Uterus (tissue), 4 donors: Measurements from ENCODE around the gene TPM1. TPM values are rescaled to one million over a fixed set of nuclear protein-coding genes. Genes with fewer than 3 reads are reported as not detected.

Source experiments
- DNase-seq, 2 donors: peaks; one replicate each; pipeline ENCODE4 v3.0.0-alpha.2; 2019 to 2020
- H3K27ac ChIP-seq, 2 donors: fragments of 200-600 bp; sonication (generic); 1 replicate in 1 of 2; 2 replicates in 1 of 2; pipeline ENCODE4 v1.5.1; 2016 to 2018
- H3K27me3 ChIP-seq, 2 donors: fragments of 200-600 bp; sonication (generic); one replicate each; pipeline ENCODE4 v1.5.1; 2018 to 2019; ENCODE audit warnings: control low read depth in 1 of 2
- H3K36me3 ChIP-seq, 2 donors: fragments of 200-600 bp; sonication (generic); one replicate each; pipeline ENCODE4 v1.5.1; 2019; ENCODE audit warnings: control low read depth in 1 of 2
- H3K4me1 ChIP-seq, 2 donors: fragments of 200-600 bp; sonication (generic); one replicate each; pipeline ENCODE4 v1.5.1; 2018 to 2019; ENCODE audit warnings: control low read depth in 1 of 2
- H3K4me3 ChIP-seq, 2 donors: fragments of 200-600 bp; sonication (generic); 1 replicate in 1 of 2; 2 replicates in 1 of 2; pipeline ENCODE4 v1.5.1; 2018 to 2019; ENCODE audit warnings: mild to moderate bottlenecking in 1 of 2
- H3K9me3 ChIP-seq, 2 donors: fragments of 200-600 bp; sonication (generic); one replicate each; pipeline ENCODE4 v1.5.1; 2019; ENCODE audit warnings: control low read depth in 1 of 2
- POLR2A ChIP-seq, 2 donors: fragments of 450-650 bp; IDR thresholded peaks; one replicate each; pipeline ENCODE4 v1.6.1; 2016; ENCODE audit warnings: antibody characterized with exemption in 2 of 2, mild to moderate bottlenecking in 1 of 2, moderate library complexity in 1 of 2
- intact Hi-C: fragments of 100-400 bp; cut with DNase I; formaldehyde crosslinking; loops from one replicate; pipeline ENCODE4 v1.15.1; 2023; ENCODE audit warnings: low total_unique reads
- total RNA-seq, 4 donors: library from RNA; depleted of rRNA in 3 of 4; stranded (reverse); fragments of >200 nt in 3 of 4; gene quantifications; one replicate each; pipeline versions ENCODE4 v1.1.0 to v1.2.4, GENCODE V29; 2014 to 2023
- TF ChIP-seq, protein P1 (sequence below), 4 experiments: fragments of 200-600 bp in 2 of 4; fragments of 450-650 bp in 2 of 4; sonication (generic) in 2 of 4; IDR thresholded peaks; one replicate each; pipeline ENCODE4 v1.5.1; 2016 to 2019; ENCODE audit warnings: antibody characterized with exemption in 4 of 4, mild to moderate bottlenecking in 2 of 4, moderate library complexity in 1 of 4
- donor health status: DM: yes; HTN: yes; CAD: no.

The TPM1 gene
- total RNA-seq, 4 donors from 2014 or later = 622 to 1,998 (median 1,003) TPM

DNA sequence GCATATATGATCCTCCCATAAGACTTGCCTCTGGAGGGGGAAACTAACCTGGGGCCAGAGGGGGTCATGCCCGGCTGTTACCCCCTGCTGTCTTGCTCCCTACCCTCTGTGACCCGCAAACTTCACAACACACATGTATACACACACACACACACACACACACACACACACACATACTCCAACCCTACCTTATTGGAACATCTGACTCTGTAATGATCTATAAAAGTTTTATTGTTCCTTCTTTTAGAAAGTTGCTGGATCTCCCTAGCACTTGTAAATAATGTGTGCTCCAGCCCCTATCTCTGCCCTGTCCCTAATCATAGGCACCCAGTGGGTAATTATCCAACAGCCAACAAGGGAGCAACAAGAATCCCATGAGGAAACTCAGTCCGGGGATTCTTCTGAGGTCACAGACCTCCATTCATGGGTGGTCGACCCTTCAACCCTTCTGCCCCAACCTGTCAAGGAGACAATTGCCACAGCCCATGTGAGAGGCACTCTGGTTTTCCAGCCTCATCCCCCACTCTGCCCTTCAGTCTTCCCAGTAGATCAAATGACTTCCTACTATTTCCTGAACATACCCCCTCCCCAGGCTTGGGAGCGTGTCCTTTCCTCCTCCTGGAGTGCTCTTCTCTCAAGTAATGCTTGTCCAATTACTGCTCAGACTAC, 14.0 kb upstream of the TPM1 start:
- TF ChIP-seq, protein P1, sequence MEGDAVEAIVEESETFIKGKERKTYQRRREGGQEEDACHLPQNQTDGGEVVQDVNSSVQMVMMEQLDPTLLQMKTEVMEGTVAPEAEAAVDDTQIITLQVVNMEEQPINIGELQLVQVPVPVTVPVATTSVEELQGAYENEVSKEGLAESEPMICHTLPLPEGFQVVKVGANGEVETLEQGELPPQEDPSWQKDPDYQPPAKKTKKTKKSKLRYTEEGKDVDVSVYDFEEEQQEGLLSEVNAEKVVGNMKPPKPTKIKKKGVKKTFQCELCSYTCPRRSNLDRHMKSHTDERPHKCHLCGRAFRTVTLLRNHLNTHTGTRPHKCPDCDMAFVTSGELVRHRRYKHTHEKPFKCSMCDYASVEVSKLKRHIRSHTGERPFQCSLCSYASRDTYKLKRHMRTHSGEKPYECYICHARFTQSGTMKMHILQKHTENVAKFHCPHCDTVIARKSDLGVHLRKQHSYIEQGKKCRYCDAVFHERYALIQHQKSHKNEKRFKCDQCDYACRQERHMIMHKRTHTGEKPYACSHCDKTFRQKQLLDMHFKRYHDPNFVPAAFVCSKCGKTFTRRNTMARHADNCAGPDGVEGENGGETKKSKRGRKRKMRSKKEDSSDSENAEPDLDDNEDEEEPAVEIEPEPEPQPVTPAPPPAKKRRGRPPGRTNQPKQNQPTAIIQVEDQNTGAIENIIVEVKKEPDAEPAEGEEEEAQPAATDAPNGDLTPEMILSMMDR (IDR thresholded peaks at IDR 0.05) = no peak
- TF ChIP-seq POLR2A (IDR thresholded peaks at IDR 0.05) = no peak
- H3K36me3 ChIP-seq = no peaks in the 10 kb centered on the region
- no peaks in the 10 kb centered on the region for H3K9me3 ChIP-seq
- intact Hi-C loops = no loop called here
- H3K27me3 ChIP-seq = no peaks in the 10 kb centered on the region
- no peak for DNase-seq
- no peak overlapping the region for H3K4me3 ChIP-seq
- no peaks in the 10 kb centered on the region for H3K4me1 ChIP-seq
- H3K27ac ChIP-seq = no peak overlapping the region

DNA sequence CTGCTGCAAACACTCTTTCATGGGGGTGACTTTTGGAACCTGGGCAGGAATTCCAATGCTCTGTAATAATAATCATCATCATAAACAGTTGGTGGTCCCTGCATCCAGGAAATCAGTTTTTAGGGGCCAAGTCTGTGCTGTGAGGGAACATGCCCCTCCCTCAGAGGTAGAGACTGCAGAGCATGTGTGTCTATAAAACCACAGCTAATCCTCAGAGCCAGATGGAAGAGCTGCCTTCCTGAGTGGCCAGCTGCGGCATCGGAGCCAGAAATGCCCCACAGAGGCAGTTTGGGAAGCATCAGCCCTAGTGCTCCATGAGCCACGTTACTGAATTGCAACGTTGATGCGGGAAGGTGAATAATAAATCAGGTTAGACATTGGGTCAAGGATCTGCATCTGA, 12.9 kb upstream of the TPM1 start:
- no peak overlapping the region for H3K27ac ChIP-seq

DNA sequence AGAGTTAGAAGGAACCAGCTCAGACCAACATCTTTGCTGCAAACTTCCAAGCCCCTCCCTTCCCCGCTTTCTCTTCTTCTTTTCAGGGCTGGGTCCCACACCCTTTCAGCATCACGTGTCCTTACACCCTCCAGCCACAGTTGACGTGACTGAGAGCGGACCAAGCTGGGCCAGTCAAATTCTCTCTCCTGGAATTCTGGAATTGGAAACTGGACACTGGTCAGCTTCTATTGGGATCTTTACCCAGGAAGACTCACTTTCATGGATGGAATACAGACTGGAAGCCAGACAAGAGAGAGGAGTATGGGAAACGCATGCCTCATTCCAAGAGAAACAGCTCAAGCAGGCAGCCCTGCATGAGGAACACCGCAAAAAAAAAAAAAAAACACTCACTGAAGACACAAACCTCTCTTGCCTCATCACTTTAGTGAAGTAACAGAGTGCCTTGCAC, 12.4 kb upstream of the TPM1 start:
- DNase-seq = peak in 1 of 2 donors; percentile 41
- intact Hi-C loops = no loop called here
- TF ChIP-seq, protein P1 (IDR thresholded peaks at IDR 0.05) = no peak
- TF ChIP-seq POLR2A (IDR thresholded peaks at IDR 0.05) = no peak
- Histone ChIP-seq H3K9me3 (no peaks in the 10 kb centered on the region), H3K4me3 (no peak overlapping the region), H3K27me3 (no peaks in the 10 kb centered on the region), H3K27ac (no peak overlapping the region), H3K36me3 (no peaks in the 10 kb centered on the region), H3K4me1 (no peaks in the 10 kb centered on the region)

More for the DNA sequence above, 12.9 kb upstream of the TPM1 start:
- no peak for DNase-seq
- H3K27me3 ChIP-seq = no peaks in the 10 kb centered on the region
- TF ChIP-seq, protein P1 (IDR thresholded peaks at IDR 0.05) = no peak
- no peak for TF ChIP-seq POLR2A (IDR thresholded peaks at IDR 0.05)
- no peak overlapping the region for H3K4me3 ChIP-seq
- no peaks in the 10 kb centered on the region for H3K9me3 ChIP-seq
- intact Hi-C loops = no loop called here
- H3K36me3 ChIP-seq = no peaks in the 10 kb centered on the region
- no peaks in the 10 kb centered on the region for H3K4me1 ChIP-seq

DNA sequence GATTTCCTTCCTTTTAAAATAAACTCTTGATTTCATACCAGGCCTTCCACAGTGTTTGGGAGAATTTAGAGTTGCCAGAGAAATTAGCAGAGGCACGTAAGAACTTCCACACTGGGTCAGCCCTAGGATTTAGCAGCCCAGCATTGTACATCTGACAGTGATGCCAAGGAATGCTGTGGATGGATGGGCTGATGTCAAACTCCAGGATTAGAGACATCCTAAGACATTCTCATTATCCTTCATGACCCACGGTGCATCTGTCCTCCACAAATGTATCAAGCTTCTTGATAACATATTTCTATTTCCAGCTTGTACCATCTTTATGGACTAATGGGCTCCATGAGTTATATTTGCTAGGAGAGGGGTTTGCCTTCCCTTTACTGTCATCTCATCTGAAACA, 8.0 kb upstream of the TPM1 start:
- H3K27me3 ChIP-seq = no peaks in the 10 kb centered on the region
- TF ChIP-seq, protein P1 (IDR thresholded peaks at IDR 0.05) = no peak
- TF ChIP-seq POLR2A (IDR thresholded peaks at IDR 0.05) = no peak
- H3K27ac ChIP-seq = no peak overlapping the region
- H3K4me1 ChIP-seq = no peaks in the 10 kb centered on the region
- no peak overlapping the region for H3K4me3 ChIP-seq
- H3K9me3 ChIP-seq = no peaks in the 10 kb centered on the region
- DNase-seq = no peak
- H3K36me3 ChIP-seq = no peaks in the 10 kb centered on the region
- intact Hi-C loops = no loop called here

DNA sequence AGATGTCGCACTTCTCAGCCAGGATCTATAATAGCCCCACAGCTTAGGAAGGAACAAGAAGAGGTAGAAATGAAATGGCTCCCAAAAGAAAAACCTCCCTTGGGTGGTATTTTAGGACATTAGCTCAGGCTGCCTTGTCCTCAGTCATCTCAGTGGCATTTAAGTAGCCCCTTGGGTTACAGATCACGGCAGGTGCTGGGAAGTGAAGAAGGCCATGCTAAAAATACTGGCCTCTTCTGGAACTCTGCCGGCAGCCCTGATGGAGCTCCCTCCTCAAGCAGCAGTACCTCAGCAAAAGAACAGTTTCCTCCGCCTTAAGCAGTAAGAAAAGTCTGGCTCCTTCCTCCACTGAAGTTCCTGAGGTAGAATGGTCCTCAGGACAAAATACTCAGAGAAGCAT, 7.3 kb upstream of the TPM1 start:
- no peak for TF ChIP-seq POLR2A (IDR thresholded peaks at IDR 0.05)
- TF ChIP-seq, protein P1 (IDR thresholded peaks at IDR 0.05) = no peak
- no peak overlapping the region for H3K27ac ChIP-seq
- no peak for DNase-seq
- intact Hi-C loops = no loop called here
- H3K27me3 ChIP-seq = no peaks in the 10 kb centered on the region
- H3K9me3 ChIP-seq = no peaks in the 10 kb centered on the region
- no peak overlapping the region for H3K4me3 ChIP-seq
- no peaks in the 10 kb centered on the region for H3K36me3 ChIP-seq
- no peaks in the 10 kb centered on the region for H3K4me1 ChIP-seq
